Type B pancreatic cell (in vitro differentiated cells): ENCODE results near the gene KDM8. TPM values are rescaled to one million over a fixed set of nuclear protein-coding genes. Genes with fewer than 3 reads are reported as not detected.

Experiments used
- DNase-seq: peaks from one replicate; pipeline ENCODE4 v3.0.0; 2021; ENCODE audit warnings: mixed read lengths; ENCODE audit not compliant: unreplicated experiment; ENCODE audit errors: extremely low spot score
- H3K27ac Mint-ChIP-seq: 2 replicates; pipeline ENCODE4 v1.8.0; 2021; ENCODE audit warnings: mild to moderate bottlenecking, mixed read lengths
- H3K27me3 Mint-ChIP-seq: 2 replicates; pipeline ENCODE4 v1.8.0; 2021; ENCODE audit warnings: mixed read lengths
- H3K36me3 Mint-ChIP-seq: 2 replicates; pipeline ENCODE4 v1.8.0; 2021; ENCODE audit warnings: mixed read lengths
- H3K4me1 Mint-ChIP-seq: one replicate; pipeline ENCODE4 v1.8.0; 2021; ENCODE audit warnings: mixed read lengths; ENCODE audit not compliant: unreplicated experiment
- H3K4me3 Mint-ChIP-seq: 2 replicates; pipeline ENCODE4 v1.8.0; 2021; ENCODE audit warnings: mild to moderate bottlenecking, mixed read lengths
- H3K9me3 Mint-ChIP-seq: 2 replicates; pipeline ENCODE4 v1.8.0; 2021; ENCODE audit warnings: mixed read lengths
- CTCF ChIP-seq: fragments of 200-600 bp; sonication (generic); conservative IDR thresholded peaks from 2 replicates; pipeline ENCODE4 v1.5.0; 2021; ENCODE audit warnings: antibody characterized with exemption, mild to moderate bottlenecking
- total RNA-seq: library from RNA; stranded (reverse); gene quantifications from 2 replicates; pipeline ENCODE4 v1.2.1, GENCODE V29; 2021; ENCODE audit warnings: low replicate concordance

KDM8 gene
- total RNA-seq, 1 donor from 2014 or later, result 11.1 TPM

- Mint-ChIP-seq H3K27me3 (no peaks in the 10 kb centered on the region), H3K4me1 (peaks cover 7% of the 10 kb centered on the region), H3K4me3 (no peak overlapping the region), H3K36me3 (no peaks in the 10 kb centered on the region), H3K27ac (peak overlapping the region; percentile 61), H3K9me3 (no peaks in the 10 kb centered on the region)
- no peak for DNase-seq
- no peak for TF ChIP-seq CTCF
Observed at GRCh38 chr16:27228621-27229501, 25.5 kb downstream of the KDM8 start.

GRCh38 chr16:27229891-27230470 lies 26.7 kb downstream of the KDM8 start:
- H3K4me1 Mint-ChIP-seq, result peaks cover 10% of the 10 kb centered on the region
- H3K36me3 Mint-ChIP-seq, result no peaks in the 10 kb centered on the region
- no peak overlapping the region for H3K4me3 Mint-ChIP-seq
- no peak for TF ChIP-seq CTCF
- H3K27ac Mint-ChIP-seq, result no peak overlapping the region
- DNase-seq, result no peak
- no peaks in the 10 kb centered on the region for H3K27me3 Mint-ChIP-seq
- H3K9me3 Mint-ChIP-seq, result no peaks in the 10 kb centered on the region

GRCh38 chr16:27230562-27231001 lies 27.3 kb downstream of the KDM8 start:
- no peaks in the 10 kb centered on the region for H3K36me3 Mint-ChIP-seq
- DNase-seq, result no peak
- H3K4me3 Mint-ChIP-seq, result no peak overlapping the region
- no peak for TF ChIP-seq CTCF
- no peaks in the 10 kb centered on the region for H3K9me3 Mint-ChIP-seq
- H3K4me1 Mint-ChIP-seq, result peaks cover 14% of the 10 kb centered on the region
- H3K27me3 Mint-ChIP-seq, result no peaks in the 10 kb centered on the region
- H3K27ac Mint-ChIP-seq, result no peak overlapping the region

GRCh38 chr16:27231692-27232060 lies 28.4 kb downstream of the KDM8 start:
- Mint-ChIP-seq H3K4me3 (no peak overlapping the region), H3K9me3 (no peaks in the 10 kb centered on the region), H3K36me3 (no peaks in the 10 kb centered on the region), H3K27ac (no peak overlapping the region), H3K4me1 (peaks cover 8% of the 10 kb centered on the region), H3K27me3 (no peaks in the 10 kb centered on the region)
- DNase-seq, result no peak
- no peak for TF ChIP-seq CTCF

- H3K27ac Mint-ChIP-seq, result no peak overlapping the region
- H3K27me3 Mint-ChIP-seq, result no peaks in the 10 kb centered on the region
- peaks cover 14% of the 10 kb centered on the region for H3K4me1 Mint-ChIP-seq
- no peak for DNase-seq
- no peaks in the 10 kb centered on the region for H3K36me3 Mint-ChIP-seq
- H3K9me3 Mint-ChIP-seq, result no peaks in the 10 kb centered on the region
- H3K4me3 Mint-ChIP-seq, result no peak overlapping the region
- TF ChIP-seq CTCF, result no peak
Observed at GRCh38 chr16:27232061-27232900, 29.0 kb downstream of the KDM8 start.
